ENCODE data around the gene MAP7D1.

MAP7D1 gene

DNA sequence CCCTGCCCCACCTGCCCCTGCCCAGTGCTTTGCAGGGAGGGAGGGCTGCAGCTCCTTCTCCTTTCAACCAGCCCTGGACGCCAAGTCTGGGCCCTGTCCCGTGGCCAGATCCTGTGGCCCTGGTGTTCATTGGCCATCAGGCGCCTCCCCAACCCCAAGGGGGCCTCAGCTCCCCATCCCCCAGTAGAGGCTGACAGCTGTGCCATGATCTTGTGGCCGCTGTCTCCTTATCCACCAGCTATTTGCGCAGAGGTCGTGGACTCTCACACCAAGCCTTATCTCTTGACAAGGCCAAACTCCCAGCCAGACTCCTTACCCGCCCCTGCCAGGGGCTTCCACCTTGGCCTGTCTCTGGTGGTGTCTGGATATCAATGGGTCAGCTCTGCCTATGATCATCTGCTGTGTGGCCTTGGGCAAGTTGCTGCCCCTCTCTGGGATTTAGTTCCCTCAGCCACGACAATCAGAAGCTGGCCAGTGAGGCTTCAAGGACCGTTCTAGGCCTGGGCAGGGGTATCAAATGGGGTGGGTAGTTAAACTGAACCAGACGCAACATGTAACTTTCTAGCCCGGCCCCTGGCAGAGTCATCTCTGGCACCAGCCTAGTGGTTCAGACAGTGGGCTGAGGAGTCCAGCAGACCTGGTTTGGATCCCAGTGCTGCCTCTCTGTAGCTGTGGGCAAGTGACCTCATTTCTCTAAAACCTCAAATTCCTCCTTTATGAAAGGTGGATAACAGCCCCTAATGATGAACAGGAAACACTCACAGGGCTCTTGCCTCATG, 27.6 kb upstream of the MAP7D1 start:
- no peak for DNase-seq

DNA sequence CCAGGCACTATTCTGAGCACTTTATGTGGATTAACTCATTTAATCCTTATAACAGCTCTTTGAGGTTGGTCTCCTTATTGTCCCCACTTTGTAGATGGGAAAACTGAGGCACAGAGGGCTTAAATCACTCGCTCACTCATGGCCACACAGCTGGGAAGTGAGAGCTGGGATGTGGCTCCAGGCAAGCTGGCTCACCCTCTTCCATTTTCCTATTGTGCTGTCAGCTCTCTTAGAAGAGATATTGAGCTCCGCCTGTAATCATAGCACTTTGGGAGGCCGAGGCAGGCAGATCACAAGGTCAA, 27.1 kb upstream of the MAP7D1 start:
- no peak for DNase-seq

DNA sequence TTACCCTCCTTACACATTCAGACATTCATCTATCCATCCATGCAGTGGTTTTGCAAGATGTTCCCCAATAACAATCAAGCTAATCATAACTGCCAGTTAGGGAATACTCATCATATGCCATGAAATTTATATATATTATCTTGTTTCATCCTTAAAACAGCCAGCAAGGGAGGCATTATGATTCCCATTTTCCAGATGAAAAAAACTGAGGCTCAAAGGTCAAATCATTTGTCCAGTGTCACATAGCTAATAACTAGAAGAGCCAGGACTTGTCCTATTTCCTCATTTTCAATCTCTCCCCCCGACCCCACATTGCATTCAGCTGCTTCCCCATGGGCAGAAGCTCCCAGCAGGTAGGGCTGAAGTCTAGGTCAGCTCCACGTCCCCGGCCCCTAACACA, 23.9 kb upstream of the MAP7D1 start:
- no peak for DNase-seq

DNA sequence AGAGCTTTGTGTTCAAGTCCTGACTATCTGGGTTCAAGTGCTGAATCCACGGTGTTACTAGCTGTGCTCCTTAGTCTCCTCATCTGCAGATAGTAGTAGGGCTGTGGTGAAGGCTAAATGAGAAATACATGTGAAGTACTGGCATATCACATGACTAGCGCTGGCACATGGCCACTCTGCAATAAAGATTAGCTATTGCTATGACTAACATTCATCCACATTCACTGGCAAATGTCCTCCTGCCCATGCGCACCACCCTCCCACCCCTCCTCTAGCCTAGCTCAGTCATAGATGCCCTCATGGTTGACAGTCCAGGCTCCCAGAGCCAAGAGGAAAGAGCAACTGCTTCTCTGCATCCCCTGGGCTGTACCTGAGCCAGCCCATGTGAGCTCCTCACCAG, 22.5 kb upstream of the MAP7D1 start:
- peak; percentile 45 for DNase-seq

DNA sequence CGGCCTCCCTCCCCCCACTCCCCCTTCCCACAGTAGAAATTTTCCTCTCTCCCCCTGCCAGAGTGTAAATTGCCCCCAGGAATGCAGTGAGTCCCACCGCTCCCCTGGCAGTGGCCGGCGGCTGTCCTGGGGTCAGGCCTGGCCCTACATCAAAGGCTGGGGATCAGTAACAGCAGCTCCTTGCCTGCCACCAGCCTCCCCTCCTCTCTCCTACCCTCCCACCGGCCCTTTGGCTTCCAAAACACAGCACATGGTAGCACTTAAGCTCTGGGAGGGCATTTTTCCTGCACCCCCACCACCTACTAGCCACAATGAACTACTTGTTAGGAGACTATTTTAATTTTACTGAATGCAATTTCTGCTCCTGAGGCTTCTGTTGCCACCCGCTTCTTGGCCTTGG, 21.9 kb upstream of the MAP7D1 start:
- no peak for DNase-seq

DNA sequence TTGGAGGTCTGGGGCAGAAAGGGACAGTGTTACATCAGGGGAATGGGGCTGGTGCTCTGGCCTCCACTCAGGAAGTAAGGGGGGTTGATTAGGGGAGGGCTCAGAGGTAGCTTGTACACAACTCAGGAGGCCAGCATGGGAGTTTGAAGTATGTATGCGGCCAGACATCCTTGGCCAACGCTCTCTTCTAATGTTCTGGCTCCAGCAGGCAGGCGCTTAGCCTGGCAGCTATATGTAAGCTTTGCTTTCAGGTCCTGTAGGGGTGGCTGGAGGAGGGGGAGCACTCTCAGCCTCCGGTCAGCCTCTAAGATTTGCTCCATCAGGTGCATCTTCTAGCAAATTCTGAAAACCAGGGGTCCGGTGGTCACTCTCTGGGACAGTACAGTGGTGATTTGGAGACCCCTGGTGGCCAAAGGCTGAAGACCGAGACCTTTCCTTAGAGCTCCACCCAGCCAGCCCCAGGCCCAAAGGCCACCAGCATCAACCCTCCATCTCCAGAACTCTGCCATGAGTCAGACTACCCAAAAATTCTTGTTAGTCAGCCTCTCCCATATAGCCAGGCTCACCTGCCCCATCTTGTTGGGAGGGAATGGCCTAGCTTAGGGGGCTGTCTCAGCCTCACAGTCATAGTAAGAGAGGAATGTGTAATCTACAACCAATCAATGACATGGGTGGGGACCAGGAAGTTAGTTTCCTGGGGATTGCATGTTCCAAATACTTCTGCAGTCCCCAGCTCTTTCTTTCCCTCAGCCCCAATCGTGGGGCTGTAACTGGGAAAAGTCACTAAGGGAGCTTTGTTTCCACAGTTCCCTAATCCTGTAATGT, 21.2 kb upstream of the MAP7D1 start:
- DNase-seq: peak; percentile 88

DNA sequence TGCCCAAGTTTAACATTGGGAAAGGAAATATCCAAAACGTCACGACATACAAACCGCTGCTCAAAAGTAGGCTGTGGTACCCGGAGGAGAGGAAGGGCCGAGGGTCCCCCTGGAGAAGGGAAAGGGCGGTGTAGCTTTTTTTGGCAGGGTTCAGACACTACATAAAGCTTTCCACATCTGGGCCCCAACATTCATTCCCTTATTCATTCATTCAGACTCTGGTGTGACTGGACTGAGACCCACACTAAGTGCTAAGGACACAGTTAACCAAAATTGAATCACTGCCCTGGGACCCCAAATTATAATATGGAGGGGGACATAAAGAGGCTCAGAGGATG, 20.7 kb upstream of the MAP7D1 start:
- DNase-seq: no peak

DNA sequence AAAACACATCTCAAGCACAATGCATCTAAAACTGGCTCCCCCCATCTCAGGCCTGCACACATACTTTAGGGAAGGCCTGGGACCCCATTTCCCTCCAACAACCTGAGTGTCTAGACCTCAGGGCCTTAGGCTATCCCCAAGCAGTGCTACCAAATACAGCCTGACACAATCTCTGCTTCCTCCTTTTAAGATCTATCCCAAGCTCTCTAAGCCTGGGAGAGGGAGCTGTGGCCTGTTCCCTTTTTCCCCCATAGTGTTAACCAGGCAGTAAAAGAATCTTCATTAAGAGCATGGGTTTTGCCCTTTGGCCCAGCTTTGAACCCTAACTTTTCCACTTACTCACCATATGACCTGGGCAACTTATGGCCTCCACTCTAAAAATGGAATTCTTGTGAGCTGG, 20.2 kb upstream of the MAP7D1 start:
- no peak for DNase-seq

DNA sequence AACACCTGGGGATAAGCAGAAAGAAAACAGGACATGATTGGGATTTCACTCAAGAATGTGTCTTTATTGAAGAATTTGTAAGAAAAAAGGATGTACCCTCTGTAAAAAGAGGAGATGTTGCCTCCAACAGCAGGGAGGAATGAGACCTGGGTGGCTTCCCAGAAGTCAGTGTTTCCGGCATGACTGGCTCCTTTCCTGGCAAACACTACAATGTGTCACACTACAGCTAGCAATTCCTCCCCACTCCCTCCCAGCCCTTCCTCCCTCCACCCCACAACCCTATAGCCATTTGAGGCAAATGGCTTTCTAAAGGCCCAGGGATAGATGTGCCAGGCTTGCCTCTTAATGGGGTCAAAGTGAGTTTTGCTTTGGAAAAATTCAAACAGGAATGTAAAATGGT, 19.4 kb upstream of the MAP7D1 start:
- no peak for DNase-seq

DNA sequence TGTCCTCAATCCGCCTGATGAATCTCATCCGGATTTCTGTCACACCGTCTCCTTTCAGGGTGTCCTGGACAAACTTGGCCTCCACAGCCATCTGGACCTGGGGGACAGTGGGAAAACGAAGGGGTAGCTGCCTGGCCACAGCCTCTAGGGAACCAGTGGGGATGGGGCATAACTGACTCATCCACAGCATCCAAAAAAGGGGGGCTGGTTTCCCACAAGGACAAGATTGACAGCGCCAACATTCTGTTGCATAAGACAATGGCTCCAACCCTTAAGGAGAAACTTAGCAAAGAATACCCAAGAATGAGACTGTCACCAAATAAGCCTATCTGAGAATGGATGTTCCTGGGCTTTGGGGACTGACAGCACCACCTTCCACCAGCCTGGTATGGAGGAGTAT, 18.7 kb upstream of the MAP7D1 start:
- DNase-seq: no peak

DNA sequence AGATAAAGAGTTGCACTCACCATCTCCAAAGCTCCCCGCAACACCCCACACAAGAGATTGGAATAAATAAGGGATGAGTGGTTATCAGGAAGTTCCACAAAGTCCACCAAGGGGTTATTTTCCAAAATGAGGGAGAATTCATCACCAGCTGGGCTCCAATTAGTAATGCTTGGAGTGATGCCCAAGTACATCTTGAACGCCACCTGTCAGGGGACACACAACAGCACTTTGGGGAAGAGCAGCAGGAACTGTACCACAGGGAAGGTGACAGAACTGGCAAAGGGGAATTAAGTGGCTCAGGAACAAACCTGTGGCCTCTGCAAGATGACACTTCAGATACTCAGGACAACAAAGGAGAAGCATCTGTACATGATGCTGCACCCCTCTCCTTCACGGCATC, 18.2 kb upstream of the MAP7D1 start:
- no peak for DNase-seq

DNA sequence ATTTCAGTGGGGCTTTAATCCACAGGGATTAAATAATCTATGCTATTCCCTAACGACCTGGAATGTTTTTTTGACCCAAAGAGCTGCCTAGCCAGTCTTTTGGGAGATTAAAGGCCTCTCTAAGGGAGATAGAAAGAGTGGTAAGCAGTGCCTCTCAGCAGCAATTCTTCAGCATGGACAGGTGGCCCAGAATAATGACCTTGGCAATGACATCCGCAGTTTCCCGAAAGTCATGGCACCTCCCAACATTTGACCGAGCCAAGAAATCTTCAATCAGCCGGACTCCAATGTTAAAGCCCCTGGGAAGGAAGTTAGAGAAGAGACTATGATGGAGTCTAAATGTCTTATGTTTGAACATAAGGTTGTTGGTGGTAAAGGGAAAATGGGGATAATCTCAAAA, 16.4 kb upstream of the MAP7D1 start:
- no peak for DNase-seq

DNA sequence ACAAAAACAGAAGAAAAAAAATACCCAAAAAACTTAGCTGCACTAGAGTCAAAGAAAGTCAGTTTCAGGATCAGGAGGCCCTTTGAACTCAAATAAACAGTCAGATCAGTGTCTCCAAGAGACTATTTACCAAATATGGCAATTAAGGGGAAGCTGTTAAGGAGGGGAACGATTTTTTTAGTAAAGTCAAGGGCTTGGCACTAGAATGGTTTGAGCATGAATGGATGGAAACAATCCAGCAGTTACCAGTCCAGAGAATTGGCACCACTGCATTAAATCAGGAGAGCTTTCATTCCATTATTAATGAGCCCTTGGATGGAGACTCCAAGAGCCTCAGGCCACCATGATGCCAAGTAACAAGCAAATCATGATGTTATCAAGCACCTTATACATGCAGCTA, 13.8 kb upstream of the MAP7D1 start:
- no peak for DNase-seq

DNA sequence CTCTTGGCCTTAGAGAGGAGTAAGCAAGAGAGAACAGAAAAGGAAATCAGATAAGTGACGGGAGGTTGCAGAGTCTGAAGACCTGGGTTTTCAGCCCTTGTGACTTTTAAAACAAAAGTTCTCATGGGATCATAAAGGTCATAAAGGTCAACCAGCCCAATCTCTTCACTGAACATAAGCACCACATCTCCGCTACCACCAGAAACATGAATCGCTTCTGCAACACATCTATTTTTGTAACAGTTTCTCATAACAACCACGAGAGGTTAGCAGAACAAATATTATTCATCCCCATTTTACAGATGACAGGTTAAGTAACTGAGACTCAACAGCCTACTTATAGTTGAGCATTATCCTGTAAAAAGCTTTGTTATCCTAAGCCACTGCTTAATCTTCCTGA, 12.5 kb upstream of the MAP7D1 start:
- no peak for DNase-seq

DNA sequence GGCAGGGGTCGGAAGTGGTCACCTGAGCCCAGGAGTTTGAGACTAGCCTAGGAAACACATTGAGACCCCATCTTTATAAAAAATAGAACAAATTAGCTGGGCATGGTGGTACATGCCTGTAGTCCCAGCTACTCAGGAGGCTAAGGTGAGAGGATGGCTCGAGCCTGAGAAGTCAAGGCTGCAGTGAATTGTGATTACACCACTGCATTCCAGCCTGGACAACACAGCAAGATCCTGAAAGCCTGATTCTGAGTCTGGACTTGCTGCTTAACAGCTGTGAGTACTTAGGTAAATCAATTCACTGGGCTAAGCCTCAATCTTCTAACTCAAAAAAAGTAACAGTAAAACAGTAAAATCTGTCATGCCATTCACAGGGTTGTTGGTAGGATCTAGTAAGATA, 11.5 kb upstream of the MAP7D1 start:
- DNase-seq: no peak

DNA sequence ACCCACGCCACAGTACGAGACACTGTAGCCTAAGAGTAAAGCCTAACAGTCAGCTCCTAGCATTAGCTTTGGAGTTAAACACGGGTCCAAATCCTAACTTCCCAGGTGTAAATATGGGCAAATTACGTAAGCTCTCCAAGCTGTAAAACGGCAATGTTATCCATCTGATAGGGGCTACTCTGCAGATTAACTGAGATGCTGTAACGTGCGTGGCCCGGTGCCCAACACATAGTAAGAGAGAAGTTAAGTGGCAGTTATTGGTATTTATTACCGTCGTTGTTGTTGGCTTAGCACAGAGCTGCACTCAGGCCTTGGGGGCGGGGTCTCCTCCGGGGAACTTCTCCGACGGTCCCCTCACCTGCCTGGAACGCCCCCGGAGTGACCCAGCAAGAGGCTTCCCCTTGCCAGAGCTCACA, 7.1 kb upstream of the MAP7D1 start:
- no peak for DNase-seq

DNA sequence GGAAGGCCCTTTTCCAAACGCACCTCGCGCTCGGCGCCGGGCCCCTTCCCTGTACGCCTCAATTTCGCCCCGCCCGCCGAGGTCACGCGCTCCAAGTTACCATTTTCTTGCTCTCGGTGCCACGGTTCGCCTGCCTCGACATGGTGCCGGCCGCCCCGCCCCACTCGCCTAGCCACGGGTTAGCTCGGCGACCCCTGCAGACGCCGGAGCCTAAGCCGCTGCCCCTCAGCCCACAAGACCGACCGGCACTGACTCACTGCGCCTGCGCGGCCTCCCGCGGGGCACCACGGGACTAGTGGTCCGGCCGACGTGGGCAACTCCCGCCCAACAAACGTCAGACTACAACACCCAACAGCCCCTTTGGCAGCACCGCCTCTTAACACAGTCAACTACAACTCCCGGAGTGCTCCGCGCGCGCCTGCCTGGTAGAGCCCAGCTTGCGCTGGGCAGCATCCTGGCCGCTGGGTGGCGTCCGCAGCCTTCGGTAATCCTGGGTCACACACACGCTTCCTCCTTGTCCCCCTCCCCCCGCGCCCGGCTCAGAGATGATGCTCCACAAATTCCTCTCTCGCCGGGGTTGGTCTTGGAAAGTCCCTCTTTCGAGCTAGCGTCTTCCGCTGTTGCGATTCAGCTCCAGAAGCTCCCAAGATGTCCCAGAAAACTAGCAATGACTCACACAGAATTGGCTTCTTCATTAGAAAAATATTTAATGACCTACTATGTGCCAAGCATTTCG, 6.6 kb upstream of the MAP7D1 start, which contains the start of gene TRAPPC3:
Gene TRAPPC3 (minus strand): TSS at position 250 of the 736 bp plus-strand sequence. CDS start 108 bp downstream, at position 142.
- DNase-seq: peak; percentile 100

DNA sequence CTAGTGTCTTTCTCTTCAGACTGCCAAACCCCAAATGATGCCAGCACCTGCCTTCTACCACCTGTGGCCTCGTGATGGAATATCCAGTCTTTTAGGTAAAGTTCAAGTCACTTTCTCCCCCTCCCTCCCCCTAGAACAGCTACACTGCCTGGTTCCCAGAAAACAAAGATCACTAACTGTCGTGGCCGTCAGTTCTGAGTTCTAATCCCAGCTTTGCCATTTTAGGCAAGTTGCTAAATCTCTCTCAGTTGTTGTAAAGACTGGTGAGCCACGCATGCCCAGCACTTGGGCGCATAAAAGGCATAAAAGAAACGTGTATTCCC, 6.0 kb upstream of the MAP7D1 start:
- DNase-seq: no peak

DNA sequence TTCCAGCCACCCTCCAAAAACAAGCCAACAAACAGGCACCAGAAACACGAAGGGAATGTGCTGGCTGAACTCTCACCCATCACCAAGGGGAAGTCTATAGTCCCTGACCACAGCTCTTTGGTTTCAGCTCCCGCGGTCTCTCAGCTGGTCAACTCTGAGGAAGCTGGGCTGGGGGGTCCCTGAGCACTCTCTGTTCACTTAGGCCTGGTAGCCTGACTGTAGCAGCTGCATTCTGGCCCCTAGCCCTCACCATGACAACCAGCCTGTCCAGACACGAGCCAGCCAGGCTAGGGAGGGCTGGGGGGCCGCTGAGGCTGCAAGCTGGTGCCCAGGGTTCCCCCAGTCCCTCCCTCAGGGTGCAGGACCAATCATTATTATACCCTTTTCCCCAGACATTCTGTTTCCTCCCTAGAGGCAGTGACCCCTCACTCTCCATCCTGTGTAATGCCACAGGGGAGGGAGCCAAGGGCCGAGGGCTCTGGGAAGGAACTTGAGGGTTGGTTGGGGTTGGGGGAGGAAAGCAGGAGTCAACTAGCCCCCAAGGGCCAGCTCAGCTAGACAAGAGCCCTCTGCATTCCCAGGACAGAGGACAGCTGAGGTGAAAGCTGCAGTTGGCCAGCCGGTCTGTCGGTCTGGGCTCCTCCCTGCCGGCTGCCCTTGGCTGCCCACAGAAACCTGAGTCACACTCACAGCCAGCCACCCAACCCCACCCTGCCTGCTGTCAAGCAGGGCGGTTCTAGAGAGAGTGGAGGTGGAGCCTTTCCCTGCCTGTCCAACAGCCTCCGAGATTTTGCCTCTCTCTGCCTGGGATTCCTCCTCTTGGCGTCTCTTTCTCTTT, 5.4 kb upstream of the MAP7D1 start:
- peak; percentile 91 for DNase-seq

DNA sequence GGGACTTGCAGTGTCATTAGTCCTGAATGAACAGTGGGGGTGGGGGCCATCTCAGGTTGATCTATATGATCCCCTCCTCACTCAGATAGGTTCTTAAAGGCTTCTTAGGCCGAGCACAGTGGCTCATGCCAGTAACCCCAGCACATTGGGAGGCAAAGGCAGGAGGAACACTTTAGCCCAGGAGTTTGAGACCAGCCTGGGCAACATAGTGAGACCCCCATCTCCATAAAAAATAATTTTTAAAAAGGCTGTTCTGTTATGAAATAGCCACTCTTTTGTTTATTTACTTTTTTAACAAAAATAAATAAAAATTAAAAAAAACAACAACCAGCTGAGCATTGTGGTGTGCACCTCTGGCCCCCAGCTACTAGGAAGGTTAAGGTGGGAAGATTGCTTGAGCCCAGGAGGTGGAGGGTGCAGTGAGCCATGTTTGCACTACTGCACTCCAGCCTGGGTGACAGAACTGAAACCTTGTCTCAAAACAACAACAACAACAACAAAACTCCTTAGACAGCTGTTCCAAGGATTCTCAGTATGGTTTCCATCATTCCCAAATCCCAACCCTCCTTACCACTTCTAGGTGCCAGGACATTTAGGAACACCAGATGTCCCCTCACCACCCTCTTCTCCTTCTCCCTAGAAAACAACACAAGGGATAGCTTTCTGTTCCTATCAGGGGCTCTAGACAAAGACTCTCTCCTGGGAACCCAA, 4.7 kb upstream of the MAP7D1 start:
- no peak for DNase-seq

DNA sequence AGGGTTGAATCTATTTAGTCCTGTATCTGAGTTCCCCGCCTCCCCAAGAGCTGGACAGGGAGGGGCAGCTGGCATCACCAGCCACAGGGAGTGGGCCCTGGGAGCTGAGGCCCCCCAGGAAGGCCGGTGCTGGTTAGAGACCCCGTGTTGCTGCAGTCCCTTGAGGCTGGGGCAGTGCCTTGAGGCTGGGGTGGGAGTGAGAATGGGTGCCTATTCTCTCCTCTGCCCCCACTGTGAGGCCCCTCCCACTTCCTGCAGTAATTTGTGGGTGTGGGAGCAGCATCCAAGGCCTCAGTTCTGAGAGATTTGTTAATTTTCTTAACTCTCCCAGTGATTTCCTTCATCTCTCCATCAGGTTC, 4.1 kb upstream of the MAP7D1 start:
- DNase-seq: no peak

DNA sequence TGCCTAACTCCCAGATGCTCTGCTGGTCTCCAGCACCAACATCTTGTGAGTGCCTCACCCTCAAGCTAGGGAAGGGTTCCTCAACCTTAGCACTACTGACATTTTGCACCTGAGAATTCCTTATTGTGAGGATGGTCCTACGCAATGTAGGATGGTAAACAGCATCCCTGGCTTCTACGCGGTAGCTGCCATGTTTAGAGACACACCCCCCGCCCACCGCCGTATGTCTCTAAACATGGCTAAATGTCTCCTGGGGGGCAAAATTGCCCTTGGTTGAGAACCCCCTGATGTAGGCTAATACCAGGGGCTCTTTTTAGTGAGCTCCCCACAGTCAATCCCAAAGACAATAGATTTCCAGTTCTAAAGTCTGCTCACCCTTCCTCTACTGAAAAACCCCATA, 2.5 kb upstream of the MAP7D1 start:
- DNase-seq: no peak

DNA sequence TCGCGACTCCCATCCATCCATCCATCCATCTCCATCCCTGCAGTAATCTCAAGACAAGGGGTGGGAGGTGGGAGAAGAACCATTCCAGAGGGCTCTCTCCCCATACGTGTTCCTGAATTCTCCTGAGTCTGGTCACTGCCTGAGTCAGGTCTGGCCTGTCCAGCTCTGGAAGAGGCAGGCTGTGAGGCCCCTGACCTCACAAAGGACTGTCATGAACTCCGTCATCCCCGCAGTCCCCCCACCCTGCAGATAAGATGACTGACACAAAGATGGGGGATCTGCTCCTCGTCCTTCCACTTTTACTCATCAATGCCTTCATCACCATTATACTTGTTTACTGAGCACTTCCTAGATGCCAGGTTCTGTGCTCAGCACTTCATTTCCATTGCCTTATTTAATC, 1.6 kb upstream of the MAP7D1 start:
- no peak for DNase-seq
